HG02798 (cell line): ENCODE data around the gene SCRN2.
A peak's percentile ranks its signal among the peaks of the same experiment; 100 is the strongest.

Experiments used
- ATAC-seq: cut with Tn5 transposase; IDR thresholded peaks from one replicate; pipeline ENCODE4 v1.9.1; 2021; ENCODE audit warnings: mild to moderate bottlenecking; ENCODE audit not compliant: unreplicated experiment, poor library complexity

SCRN2 gene

DNA sequence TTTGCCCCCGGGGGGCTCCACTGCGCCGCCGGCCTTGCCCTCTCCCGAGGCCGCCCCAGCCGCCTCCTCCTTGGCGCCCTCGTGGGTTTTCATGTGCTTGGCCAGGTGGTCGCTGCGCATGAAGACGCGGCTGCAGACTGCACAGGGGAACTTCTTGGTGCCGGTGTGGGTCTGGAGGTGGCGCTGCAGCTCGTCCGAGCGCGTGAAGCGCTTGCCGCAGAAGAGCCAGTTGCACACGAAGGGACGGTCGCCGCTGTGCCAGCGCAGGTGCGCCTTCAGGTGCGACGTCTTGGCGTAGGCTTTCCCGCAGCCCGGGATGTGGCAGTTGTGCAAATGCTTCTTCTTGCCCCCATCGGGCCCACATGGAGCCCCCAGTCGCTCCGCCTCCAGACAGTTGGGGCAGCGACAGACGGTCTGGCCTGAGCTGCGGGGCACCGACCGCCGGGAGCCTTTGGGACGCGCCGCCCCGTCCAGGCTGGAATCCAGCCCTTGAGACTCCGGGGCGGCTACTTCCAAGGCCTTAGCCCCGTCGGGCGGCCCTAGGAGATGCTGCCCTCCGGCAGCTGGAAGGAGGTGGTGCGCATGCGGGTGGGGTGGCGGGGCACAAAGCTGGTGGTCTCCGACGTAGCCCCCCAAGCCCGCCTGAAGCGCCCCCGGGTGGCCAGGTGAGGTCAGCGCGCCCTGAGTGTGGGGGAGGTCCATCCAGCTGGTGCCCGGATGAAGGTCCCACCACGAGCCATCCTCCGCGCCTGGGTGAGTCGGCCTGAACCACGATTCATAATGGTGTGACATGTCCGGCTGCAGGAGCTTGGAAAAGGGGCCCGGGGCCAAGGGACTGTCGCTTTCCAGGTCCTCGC lies 6.5 kb upstream of the SCRN2 start:
- no peak for ATAC-seq

DNA sequence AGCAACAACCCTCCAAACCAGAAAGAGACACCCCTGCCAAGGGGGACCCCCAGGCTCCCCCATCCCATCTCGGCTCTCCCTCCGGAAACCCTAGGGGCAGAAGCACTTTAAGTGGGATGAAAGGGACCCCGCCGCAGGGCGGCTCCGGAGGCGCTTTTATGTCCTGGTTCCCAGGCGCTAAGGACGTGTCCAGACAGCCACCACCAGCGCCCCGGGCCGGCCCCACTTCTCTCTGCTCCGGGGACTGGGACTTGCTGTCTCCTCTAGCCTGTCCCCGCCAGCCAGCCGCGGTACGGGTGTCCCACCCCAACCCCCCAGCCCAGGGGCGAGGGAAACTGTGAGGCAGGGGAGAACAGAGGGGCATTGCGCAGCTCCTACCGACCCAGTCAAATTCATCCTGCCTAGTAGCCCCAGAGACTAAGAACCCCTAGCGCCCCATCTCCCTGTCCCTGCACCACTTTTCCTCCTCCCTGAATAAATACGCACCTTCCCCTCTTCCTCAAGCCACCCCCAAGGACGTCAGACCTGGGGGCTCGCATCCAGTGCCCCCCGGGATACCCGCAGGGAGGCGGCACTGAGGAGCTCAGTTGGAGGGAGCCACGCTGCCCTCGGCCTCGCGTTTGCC lies 5.8 kb upstream of the SCRN2 start:
- ATAC-seq = no peak

DNA sequence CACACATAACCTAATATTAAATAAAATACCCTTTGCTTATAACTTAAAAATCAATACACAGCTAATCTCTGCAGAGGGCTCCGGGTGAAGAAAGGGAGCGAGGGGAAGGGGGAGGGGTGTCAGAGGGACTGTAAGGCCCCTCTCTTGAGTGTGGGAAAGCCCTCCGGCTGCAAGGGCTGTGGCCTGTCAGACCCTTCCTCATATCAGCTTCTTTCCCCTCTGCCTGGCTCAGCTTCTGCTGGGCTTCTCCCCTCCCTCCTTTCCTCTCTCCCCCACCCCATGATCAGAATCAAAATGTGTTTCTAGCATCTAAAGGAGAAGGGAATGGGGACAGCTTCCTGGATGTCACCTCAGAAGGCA lies 4.6 kb upstream of the SCRN2 start:
- ATAC-seq = no peak

- no peak for ATAC-seq
Measured at GRCh38 chr17:47844814-47845715, 4.0 kb upstream of the SCRN2 start.

GRCh38 chr17:47844227-47844626 lies 3.2 kb upstream of the SCRN2 start:
- no peak for ATAC-seq

- no peak for ATAC-seq
Measured at GRCh38 chr17:47843391-47843730, 2.3 kb upstream of the SCRN2 start.

DNA sequence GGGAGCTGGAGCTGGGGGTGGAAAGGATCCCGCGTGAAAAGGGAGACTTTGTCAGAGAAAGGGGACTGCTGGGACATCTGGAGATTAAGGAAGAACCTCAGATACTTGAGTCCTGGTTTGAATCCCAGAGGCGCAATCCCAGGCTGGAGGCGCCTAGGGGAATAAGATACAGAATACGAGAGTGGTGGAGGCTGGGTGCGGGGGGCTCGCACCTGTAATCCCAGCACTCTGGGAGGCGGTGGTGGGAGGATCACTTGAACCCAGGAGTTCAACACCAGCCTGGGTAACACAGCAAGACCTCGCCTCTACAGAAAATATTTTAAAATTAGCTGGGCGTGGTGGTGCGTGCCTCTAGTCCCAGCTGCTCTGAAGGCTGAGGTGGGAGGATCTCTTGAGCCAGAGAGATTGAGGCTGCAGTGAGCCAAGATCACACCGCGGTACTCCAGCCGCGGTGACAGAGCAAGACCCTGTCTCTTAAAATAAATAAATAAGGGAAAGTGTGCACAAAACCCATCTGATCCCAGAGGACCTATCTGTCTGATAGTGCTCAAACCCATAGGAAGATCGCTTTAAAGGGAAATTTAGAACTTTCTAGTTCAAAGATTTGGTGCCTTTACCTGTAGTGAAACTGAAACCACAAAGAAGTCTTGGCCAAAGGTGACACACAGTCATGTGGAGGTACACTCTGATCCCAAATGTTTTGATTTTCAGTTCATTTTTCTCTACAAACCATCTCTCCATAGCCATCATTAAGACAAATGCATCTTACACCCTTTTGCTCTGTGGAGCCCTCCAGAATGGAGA lies 617 bp upstream of the SCRN2 start:
- no peak for ATAC-seq

DNA sequence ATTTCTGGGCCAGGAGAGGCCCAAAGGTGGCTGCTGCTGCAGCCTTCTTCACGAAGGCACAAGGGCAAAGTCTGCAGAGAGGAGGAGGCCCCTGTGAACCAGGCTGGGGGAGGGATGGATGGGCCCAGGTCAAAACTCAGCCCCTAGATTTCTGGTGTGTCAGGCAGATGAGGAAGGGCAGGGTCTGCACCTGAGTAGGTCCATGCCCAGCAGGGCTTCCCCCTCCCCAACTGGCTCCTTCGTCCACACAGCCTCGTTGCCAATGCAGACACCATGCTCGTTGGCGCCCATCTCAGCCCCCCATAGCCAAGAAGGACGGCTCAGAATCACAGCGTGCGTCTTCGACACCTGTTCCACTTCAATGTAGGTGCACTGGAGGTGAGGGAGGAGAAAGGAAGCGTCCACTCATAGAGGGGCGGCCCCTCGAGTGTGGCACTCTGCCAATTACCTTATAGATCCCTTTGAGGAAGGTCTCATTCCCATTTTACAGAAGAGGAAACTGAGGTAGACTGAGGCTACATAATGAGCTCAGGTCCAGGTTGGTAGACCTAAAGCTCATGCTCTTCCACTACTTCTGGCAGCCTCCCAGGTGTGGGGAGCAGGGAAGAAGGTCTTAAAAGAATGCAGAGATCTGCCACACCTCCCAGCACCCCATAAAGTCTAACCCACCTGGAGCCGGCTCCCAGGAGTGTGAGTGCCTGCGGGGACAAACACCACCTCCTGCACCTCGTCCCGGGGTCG lies 902 bp downstream of the SCRN2 start:
- ATAC-seq = no peak

- no peak for ATAC-seq
Measured at GRCh38 chr17:47839071-47839470, 2.0 kb downstream of the SCRN2 start.

DNA sequence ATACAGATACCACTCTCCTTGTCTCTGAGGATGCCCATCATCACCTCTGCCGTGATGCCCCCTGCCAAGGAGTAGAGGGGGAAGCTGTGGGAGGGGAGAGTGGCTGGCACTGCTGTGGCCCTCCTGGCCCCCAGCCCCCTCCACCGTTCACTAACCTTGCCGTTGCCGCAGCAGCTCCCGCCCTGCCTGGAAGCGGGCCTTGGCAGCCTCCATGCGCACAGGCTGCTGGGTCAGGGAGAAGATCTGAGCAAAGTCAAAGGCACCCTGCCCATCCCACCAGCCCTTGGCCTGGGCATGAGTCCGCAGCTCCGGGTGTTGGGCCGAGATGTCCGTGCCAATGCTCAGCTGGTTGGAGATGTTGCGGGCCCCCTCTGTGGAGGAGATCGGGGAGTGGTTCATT lies 2.4 kb downstream of the SCRN2 start:
- ATAC-seq = no peak

DNA sequence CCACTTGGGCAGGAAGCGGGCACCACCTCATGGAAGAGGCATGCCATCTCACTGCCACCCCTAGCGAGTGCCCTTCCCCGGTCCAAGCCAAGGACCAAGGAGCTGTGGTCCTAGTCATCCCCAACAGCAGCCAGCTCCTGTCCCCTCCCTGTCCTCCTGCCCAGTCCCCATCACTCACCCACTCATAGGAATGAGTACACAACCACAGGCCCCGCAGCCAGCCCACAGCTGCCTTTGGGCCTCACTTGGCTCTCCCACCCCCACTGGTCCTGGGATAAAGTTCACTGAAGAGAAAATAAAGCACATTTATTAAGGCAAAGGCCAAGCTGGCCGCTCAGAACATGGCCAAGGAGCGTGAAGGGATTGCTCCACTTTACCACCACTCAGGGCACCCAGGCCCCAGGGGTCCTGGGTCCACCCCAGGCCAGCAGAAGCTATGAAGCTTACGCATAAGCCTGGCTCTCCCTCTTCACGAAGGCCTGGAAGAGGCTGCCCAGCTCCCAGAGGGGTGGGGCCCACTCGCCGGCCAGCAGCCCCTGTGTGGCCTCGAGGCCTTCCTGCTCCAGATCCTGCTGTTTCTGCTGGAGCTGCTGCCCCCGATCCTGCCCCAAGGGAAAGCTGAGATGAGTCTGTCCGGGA lies 3.6 kb downstream of the SCRN2 start:
- no peak for ATAC-seq

- ATAC-seq = no peak
Measured at GRCh38 chr17:47836601-47837000, 4.5 kb downstream of the SCRN2 start.

DNA sequence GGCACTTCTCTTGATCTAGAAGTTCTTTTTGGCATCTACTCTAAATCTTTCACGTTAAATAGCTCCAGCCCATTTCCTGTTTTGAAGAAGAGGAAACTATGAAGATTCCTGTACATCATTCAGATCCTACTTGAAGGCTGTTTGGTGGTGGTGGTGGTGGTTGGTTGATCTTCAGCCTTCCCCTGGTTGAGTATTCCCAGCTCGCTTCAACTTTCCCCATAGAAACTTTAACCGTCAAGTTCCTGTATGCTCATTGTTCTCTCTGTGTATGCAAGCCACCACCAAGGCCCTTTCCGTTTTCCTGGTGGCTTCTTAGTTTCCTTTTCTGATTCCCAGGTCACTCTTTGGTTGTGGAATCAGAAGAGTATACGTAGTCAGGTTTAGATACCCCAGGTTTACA lies 6.3 kb downstream of the SCRN2 start:
- ATAC-seq = no peak

DNA sequence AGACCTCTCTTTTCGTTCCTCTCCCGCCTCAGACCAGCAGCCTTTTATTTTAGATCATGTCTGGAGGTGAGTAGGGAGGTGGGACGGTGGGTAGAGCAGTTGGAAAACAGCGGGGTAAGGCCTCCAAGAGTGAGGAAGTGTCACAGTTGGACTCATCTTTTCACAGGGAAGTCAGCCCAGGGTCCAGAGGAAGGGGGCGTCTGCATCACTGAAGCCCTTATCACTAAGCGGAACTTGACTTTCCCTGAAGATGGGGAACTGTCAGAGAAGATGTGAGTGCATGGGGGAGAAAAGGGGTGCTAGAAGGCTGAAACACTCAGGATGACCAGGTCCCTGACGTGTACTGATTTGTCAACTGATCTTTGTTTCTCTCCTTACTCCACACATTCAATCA lies 9.1 kb downstream of the SCRN2 start:
- ATAC-seq = no peak

- peak; percentile 97 for ATAC-seq
Measured at GRCh38 chr17:47831003-47831933, 9.8 kb downstream of the SCRN2 start, which contains the start of the genes LRRC46 and MRPL10. LRRC46 (plus strand) TSS chr17:47831670; CDS start chr17:47831990, 320 bp downstream. MRPL10 (minus strand) TSS chr17:47831541; CDS start chr17:47831511, 30 bp downstream.

DNA sequence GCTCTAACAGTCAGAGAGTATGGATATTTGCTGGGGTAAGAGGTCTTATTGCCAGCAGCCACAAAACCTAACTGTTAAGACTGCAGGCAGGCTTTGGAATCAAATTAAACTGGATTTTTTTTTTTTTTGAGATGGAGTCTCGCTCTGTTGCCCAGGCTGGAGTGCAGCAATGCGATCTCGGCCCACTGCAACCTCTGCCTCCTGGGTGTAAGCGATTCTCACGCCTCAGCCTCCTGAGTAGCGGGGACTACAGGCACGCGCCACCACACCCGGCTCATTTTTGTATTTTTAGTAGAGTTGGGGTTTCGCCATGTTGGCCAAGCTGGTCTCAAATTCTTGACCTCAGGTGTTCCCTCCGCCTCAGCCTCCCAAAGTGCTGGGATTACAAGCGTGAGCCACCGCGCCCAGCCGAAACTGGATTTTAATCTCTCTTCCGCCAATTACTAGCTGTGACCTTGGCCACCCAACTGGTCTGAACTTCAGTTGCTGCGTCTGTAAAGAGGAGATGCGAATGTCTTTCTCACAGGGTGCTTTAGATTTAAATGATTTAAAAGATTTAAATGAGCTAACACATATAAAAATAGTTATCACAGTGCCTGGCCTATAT lies 10.6 kb downstream of the SCRN2 start:
- no peak for ATAC-seq

GRCh38 chr17:47829870-47830269 lies 11.2 kb downstream of the SCRN2 start:
- no peak for ATAC-seq

GRCh38 chr17:47823519-47823918 lies 17.6 kb downstream of the SCRN2 start:
- no peak for ATAC-seq
